HG03175 (cell line): ENCODE results near the gene ALDH3A2.

Experiments
- ATAC-seq: cut with Tn5 transposase; IDR thresholded peaks from one replicate; pipeline ENCODE4 v1.9.1; 2021; ENCODE audit warnings: mild to moderate bottlenecking, moderate library complexity; ENCODE audit not compliant: unreplicated experiment

The ALDH3A2 gene

GRCh38 chr17:19648475-19649273, at the start of gene ALDH3A2:
Gene ALDH3A2, plus strand, starts transcription at chr17:19648751. Its CDS starts 221 bp downstream, at chr17:19648972.
- peak; percentile 91 for ATAC-seq

- ATAC-seq: no peak
Measured at GRCh38 chr17:19610311-19610710, 38.2 kb upstream of the ALDH3A2 start.

- ATAC-seq: no peak
Measured at GRCh38 chr17:19610879-19611278, 37.7 kb upstream of the ALDH3A2 start.

DNA sequence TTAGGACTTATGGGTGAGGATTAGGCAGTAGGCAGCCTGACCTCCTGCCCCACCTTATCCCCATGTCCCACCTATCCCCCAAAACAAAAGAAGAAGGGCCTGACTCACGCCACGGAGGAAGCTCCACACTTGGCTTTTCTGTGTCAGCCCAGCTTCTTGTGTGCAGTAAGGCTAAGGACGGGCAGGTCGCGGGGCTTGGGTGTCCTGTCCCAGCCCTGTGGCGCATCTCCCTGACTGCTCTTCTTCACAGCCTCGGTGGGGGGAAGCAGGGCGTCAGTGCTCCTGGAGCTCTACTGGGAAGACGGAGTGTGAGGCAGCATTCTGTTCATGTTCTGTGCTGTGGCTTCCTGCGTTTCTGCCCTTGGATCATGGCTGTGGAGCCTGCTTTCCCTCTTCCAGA, 34.6 kb upstream of the ALDH3A2 start:
- no peak for ATAC-seq

- ATAC-seq: no peak
Measured at GRCh38 chr17:19614900-19615299, 33.7 kb upstream of the ALDH3A2 start.

- ATAC-seq: no peak
Measured at GRCh38 chr17:19618015-19618414, 30.5 kb upstream of the ALDH3A2 start.

GRCh38 chr17:19619705-19620325, 28.7 kb upstream of the ALDH3A2 start:
- no peak for ATAC-seq

DNA sequence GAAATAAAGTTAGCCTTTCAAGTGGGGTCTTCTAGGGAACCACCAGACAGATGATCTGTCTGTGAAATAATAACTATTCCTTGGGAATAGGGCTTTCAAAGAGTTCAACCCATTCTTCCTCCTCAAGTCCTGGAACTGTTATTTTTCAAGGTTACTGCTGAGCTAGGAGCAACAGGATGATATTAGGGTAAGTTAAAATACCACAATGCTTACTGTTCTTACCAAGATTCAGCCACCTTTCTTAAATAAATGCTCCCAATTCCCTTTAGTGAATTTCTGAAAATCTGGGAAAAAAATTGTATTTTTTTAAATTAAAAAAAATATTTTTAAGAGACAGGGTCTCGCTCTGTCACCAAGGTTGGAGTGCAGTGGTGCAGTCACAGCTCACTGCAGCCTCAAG, 26.9 kb upstream of the ALDH3A2 start:
- no peak for ATAC-seq

GRCh38 chr17:19626079-19626478, 22.5 kb upstream of the ALDH3A2 start:
- ATAC-seq: no peak

DNA sequence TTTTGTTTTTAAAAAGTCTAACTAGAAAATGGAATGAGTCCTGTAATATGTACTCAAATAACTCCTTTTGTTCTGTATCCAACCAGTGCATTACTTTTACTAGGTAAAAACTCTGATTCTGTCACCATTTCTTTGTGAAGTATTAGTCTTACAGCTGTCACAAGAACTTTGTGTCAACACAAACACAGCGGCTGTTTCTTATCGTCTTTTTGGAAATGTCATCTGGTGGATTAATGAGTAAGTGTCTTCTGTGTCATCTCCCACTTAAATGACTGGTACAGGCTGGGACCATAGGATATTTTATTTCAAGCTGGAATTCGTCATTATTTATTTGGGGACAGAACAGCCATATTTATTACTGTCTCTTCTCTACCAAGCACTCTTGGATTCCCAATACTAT, 19.1 kb upstream of the ALDH3A2 start:
- ATAC-seq: no peak

DNA sequence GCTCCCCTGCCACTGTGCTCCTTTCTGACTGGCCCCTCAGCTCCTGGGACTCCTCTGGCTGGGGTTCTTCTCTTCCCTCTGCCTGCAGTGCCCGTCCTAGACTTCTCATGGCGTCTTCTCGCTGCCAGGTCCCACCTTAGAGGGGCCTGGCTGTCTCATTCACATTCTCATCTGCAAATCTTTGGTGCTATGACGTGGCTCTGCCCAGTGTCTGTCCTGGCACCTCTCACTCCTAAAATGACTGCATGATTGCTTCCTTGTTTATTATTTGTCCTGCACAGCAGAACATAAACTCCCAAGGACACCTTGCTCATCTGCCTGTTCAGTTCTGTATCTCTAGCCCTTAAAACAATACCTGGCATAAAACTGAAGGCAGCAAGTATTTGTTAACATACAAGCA, 18.5 kb upstream of the ALDH3A2 start:
- no peak for ATAC-seq

GRCh38 chr17:19630661-19631060, 17.9 kb upstream of the ALDH3A2 start:
- no peak for ATAC-seq

GRCh38 chr17:19631905-19632304, 16.6 kb upstream of the ALDH3A2 start:
- ATAC-seq: no peak

GRCh38 chr17:19641687-19642372, 6.7 kb upstream of the ALDH3A2 start:
- no peak for ATAC-seq

DNA sequence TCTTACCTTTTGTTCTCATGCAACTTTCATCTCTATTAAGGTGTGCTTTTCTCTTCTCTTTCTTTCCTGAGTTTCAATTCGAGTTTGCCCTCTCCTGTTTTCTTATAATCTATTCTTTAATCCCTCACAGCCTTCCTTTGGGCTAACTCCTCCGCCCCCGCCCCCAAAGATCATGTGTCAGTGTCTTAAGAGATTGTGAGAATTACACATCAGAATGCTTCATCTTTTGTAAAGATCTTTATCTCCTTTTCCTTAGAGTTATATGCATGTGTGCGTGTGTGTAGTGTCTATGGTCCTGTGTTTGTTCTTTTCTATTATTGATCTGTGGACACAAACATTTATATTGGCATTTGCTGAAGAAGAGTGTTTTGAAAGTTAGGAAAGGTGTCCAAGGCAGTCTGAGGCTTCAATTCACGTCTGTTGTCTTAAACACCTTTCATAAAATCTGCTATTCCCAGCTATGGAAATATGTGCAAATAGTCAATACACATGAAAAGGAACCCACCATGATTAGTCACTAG, 6.1 kb upstream of the ALDH3A2 start:
- no peak for ATAC-seq

- no peak for ATAC-seq
Measured at GRCh38 chr17:19644493-19645210, 3.9 kb upstream of the ALDH3A2 start.

GRCh38 chr17:19645734-19646201, 2.8 kb upstream of the ALDH3A2 start:
- ATAC-seq: no peak

- ATAC-seq: no peak
Measured at GRCh38 chr17:19646788-19647696, 1.5 kb upstream of the ALDH3A2 start.

DNA sequence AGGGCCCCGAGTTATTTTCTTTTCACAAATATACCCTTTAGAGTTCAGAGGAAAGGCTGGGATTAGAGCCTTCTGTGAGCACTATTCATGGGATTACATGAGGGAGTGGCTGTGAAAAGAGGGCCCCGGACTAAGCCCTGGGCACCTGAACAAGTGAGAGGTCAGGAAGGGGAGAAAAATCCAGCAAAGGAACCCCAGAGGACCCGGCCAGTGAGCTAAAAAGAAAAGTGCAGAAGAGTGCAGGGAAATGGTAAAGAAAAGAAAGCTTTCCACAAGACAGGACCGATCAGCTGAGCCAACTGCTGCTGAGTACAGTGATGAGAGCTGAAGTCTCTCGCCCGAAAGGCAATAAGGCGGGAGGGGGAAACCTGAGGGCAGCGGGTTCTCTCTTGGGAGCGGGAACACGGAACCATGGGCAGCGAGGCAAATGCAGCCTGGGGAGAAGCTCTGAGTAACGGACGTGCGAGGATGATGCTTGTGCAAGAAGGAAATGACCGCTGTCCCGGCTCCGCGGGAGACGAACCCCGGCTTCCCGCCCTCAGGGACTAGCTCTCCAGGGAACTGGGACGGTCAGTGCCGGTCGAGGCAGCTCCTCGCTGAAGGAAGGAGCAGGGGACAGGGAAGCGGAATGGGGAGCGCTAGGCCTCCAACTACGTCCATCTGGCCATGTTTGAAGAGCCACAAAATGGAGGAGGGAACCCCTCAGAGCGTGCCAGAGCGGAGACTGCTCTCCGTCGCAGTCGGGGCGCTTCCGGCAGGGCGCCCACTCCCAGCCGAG, 665 bp upstream of the ALDH3A2 start:
- ATAC-seq: peak; percentile 38
